K562 treated with DMSO at 1 percent for 12 hours (cell line): ENCODE results near the gene BTN2A1. TPM values are rescaled to one million over a fixed set of nuclear protein-coding genes. Genes with fewer than 3 reads are reported as not detected.

Source experiments
- total RNA-seq: library from RNA; unstranded; fragments of 300-600 nt; gene quantifications from 2 replicates; pipeline ENCODE4 v1.2.3, GENCODE V29; 2022; ENCODE audit not compliant: insufficient read depth

The BTN2A1 gene
- 10.4 and 23.1 TPM in 2 replicates for total RNA-seq

DNA sequence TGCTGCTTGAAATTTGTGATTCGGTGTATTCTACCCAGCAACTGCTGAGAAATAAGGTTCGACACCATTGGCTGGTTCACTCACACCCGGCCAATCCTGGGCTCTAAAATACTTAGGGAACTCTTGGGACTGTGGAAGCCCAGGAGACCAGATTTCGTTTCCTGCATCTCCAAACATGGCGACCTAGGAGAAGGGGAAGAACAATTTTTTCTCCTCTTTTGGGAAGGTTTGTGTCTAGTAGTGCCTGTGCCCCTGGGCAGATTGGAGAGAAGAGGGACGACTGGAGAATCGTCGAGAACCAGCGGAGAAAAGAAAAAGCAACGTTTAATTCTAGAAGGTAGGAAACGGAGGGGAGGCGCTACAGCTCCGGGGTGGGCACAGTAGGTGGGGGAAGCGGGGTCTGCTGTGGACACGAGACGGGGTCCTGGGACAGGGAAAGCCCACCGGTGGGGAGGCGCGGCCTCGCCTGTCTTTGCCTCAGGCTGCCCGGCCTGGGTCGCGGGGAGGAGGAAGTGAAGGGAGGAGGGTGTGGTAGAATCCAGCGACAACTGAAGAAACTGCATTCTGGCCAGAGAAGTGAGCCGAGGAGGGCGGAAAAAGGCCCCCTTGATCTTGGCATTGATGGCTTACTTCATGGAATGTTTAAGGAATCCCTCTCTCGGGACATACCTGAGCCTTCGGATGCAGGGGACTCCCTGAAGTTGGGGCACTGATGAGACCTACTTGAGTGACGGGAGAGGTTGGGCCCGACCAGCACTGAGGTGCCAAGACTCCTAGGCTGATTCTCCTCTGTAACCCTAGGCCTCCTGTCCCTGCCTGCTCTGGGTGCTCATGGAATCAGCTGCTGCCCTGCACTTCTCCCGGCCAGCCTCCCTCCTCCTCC is at the start of gene BTN2A1:
TSS of gene BTN2A1 (plus strand) at position 150 of the 883 bp plus-strand sequence. CDS start at position 832, 682 bp downstream.

DNA sequence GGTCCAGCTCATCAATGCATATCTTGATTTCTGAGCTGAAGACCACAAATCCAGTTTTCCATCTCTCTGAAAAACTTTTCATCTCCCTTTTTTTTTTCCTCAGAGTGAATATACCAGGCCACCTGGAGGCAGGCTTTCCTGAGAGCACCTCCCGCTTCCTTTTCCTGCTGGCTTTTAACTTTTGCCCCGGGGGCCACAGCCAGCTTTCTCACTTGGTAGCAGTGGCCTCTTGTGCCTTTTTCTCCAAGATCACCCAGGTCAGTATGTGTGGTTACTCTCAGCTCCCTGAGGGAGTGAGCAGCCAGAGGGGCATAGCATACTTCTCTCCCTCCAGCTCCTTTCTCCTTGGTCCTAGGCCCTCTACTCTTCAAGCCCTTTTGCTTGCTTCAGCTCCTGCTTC is 42.3 kb downstream of the BTN2A1 start, which contains the start of gene BTN1A1:
TSS of gene BTN1A1 (plus strand) at position 202 of the 400 bp plus-strand sequence. CDS start 984 bp downstream, outside the sequence.

Other genes with a start within 250 kb of the BTN2A1 start
- gene BTN3A2, start 92.8 kb upstream of the BTN2A1 start, total RNA-seq: 3.0 and 4.1 TPM in 2 replicates
- 8.3 and 14.6 TPM in 2 replicates for gene BTN2A2, start 74.8 kb upstream of the BTN2A1 start, total RNA-seq
- gene BTN3A1, start 55.7 kb upstream of the BTN2A1 start, total RNA-seq: 2.9 and 8.7 TPM in 2 replicates
- gene BTN3A3, start 17.5 kb upstream of the BTN2A1 start, total RNA-seq: 1.0 and 5.1 TPM in 2 replicates
- gene BTN1A1, start 42.3 kb downstream of the BTN2A1 start, total RNA-seq: not detected in 2 replicates
- 57.8 and 103 TPM in 2 replicates for gene HMGN4, start 80.4 kb downstream of the BTN2A1 start, total RNA-seq
- gene ABT1, start 139.0 kb downstream of the BTN2A1 start, total RNA-seq: 34.2 and 37.2 TPM in 2 replicates
- gene ZNF322, start 201.8 kb downstream of the BTN2A1 start, total RNA-seq: 6.4 and 23.2 TPM in 2 replicates